ENCODE measurements around the gene HEATR1. TPM values are rescaled to one million over a fixed set of nuclear protein-coding genes. Genes with fewer than 3 reads are reported as not detected.

Gene HEATR1
- 10 to 100 TPM; 22.0 to 27.2 (median 22.9) TPM for total RNA-seq
- long read RNA-seq, donor 1, full-length matches to known transcripts: 1 of 10 reads
- long read RNA-seq, donor 1, partial matches to known transcripts: 8 of 10 reads
- long read RNA-seq, donor 1, other reads (novel, unspliced or antisense): 1 of 10 reads
- long read RNA-seq, donor 2, partial matches to known transcripts: 2 of 2 reads
- long read RNA-seq, donor 2, other reads (novel, unspliced or antisense): 0 of 2 reads

- intact Hi-C loops (cut with DNase I, micrococcal nuclease): no loop called here
- ATAC-seq (peak; percentile 100), DNase-seq (peak; percentile 94 to 95 (median 95))
- TF ChIP-seq CTCF (IDR thresholded peaks at IDR 0.05): no peak
- no peaks in the 10 kb centered on the region for H3K36me3 ChIP-seq (ENCODE audit: low read depth)
- no peaks in the 10 kb centered on the region for H3K9me3 ChIP-seq
- H3K4me1 ChIP-seq (ENCODE audit: low read depth): peaks cover 11% of the 10 kb centered on the region
- H3K4me3 ChIP-seq: peak within 1 kb of the TSS; percentile 50
Observed at GRCh38 chr1:236603991-236604904, at the start of gene HEATR1. TSS of gene HEATR1 (minus strand) at chr1:236604516. CDS start at chr1:236604095, 421 bp downstream.

- TF ChIP-seq CTCF (IDR thresholded peaks at IDR 0.05): no peak
- intact Hi-C loops (cut with DNase I, micrococcal nuclease): no loop called here
- no peaks in the 10 kb centered on the region for H3K4me1 ChIP-seq (ENCODE audit: low read depth)
- DNase-seq: no peak
- H3K36me3 ChIP-seq (ENCODE audit: low read depth): no peaks in the 10 kb centered on the region
- H3K9me3 ChIP-seq: no peaks in the 10 kb centered on the region
- ATAC-seq: no peak
- H3K4me3 ChIP-seq: no peak overlapping the region
Observed at GRCh38 chr1:236645016-236645680, 40.8 kb upstream of the HEATR1 start.

GRCh38 chr1:236642763-236643162 lies 38.4 kb upstream of the HEATR1 start:
- Histone ChIP-seq H3K36me3 (ENCODE audit: low read depth) (no peaks in the 10 kb centered on the region), H3K4me3 (no peak overlapping the region), H3K4me1 (ENCODE audit: low read depth) (no peaks in the 10 kb centered on the region), H3K9me3 (no peaks in the 10 kb centered on the region)
- DNase-seq: no peak
- no peak for TF ChIP-seq CTCF (IDR thresholded peaks at IDR 0.05)
- no peak for ATAC-seq
- intact Hi-C loops (cut with DNase I, micrococcal nuclease): no loop called here

GRCh38 chr1:236639686-236640085 lies 35.4 kb upstream of the HEATR1 start:
- Histone ChIP-seq H3K4me3 (no peak overlapping the region), H3K36me3 (ENCODE audit: low read depth) (no peaks in the 10 kb centered on the region), H3K4me1 (ENCODE audit: low read depth) (no peaks in the 10 kb centered on the region), H3K9me3 (no peaks in the 10 kb centered on the region)
- ATAC-seq: no peak
- no peak for DNase-seq
- intact Hi-C loops (cut with DNase I, micrococcal nuclease): no loop called here
- TF ChIP-seq CTCF (IDR thresholded peaks at IDR 0.05): no peak

GRCh38 chr1:236638945-236639344 lies 34.6 kb upstream of the HEATR1 start:
- no peaks in the 10 kb centered on the region for H3K4me1 ChIP-seq (ENCODE audit: low read depth)
- no peak overlapping the region for H3K4me3 ChIP-seq
- no peak for ATAC-seq
- intact Hi-C loops (cut with DNase I, micrococcal nuclease): no loop called here
- no peaks in the 10 kb centered on the region for H3K36me3 ChIP-seq (ENCODE audit: low read depth)
- no peak for TF ChIP-seq CTCF (IDR thresholded peaks at IDR 0.05)
- H3K9me3 ChIP-seq: no peaks in the 10 kb centered on the region
- no peak for DNase-seq
